H1 (cell line): Measurements from ENCODE around the gene OS9. TPM values are rescaled to one million over a fixed set of nuclear protein-coding genes. Genes with fewer than 3 reads are reported as not detected.

Experiments used
- ATF2 ChIP-seq: IDR thresholded peaks from 2 replicates; pipeline ENCODE4 v1.6.1; 2012; ENCODE audit warnings: low read length, inconsistent platforms
- CHD7 ChIP-seq: fragments of 300-600 bp; sonication (generic); IDR thresholded peaks from 2 replicates; pipeline ENCODE4 v1.7.1; 2012; ENCODE audit warnings: low read length, moderate library complexity, mild to moderate bottlenecking, inconsistent platforms; ENCODE audit not compliant: insufficient replicate concordance
- CTCF ChIP-seq, 3 experiments: IDR thresholded peaks; 1 replicate in 2 of 3; 2 replicates in 1 of 3; pipeline versions ENCODE4 v1.5.1 to v1.6.1; 2011; ENCODE audit warnings: low read length in 3 of 3, mild to moderate bottlenecking in 3 of 3, inconsistent platforms in 2 of 3, low read depth in 1 of 3, moderate library complexity in 1 of 3; ENCODE audit not compliant: insufficient read depth in 1 of 3; ENCODE audit errors: control extremely low read depth in 1 of 3
- NRF1 ChIP-seq: IDR thresholded peaks from 2 replicates; pipeline ENCODE4 v1.6.1; 2011; ENCODE audit warnings: mild to moderate bottlenecking, low read depth, low read length, improper control_type of control experiment
- polyA plus RNA-seq, 7 experiments: library from polyadenylated mRNA; depleted of rRNA in 3 of 7; stranded (reverse) in 5 of 7; unstranded in 2 of 7; fragments of >200 nt in 5 of 7; fragments of 200-250 nt in 2 of 7; gene quantifications; 1 replicate in 5 of 7; 2 replicates in 1 of 7; 4 replicates in 1 of 7; pipeline versions ENCODE4 v1.2.1 to v1.2.3, GENCODE V29; 2011 to 2013; ENCODE audit warnings: missing spikeins in 2 of 7, mixed read lengths in 2 of 7
- total RNA-seq: library from RNA; stranded (reverse); fragmentation: NEBNext Ultra II Directional; extraction: Animal tissue kit (Norgen Biotek cat#: 25700); gene quantifications from 2 replicates; pipeline ENCODE4 v1.2.1, GENCODE V29; 2021

The OS9 gene
- total and polyA plus RNA-seq, 2 of the 8 experiments (the other 6 are each of a cell fraction or from before 2014, with no cell fraction given), result 71.0 to 108 TPM

- TF ChIP-seq CTCF (IDR thresholded peaks at IDR 0.05; ENCODE audit: control extremely low read depth in 1 of 3, insufficient read depth in 1 of 3, low read depth in 1 of 3, low read length in 3 of 3) (no peak), ATF2 (no peak), NRF1 (no peak), CHD7 (no peak)
Measured at GRCh38 chr12:57720606-57721595, 27.0 kb downstream of the OS9 start (continued).
